Skeletal muscle tissue (tissue), 4 donors: ENCODE results near the gene NKX1-1. TPM values are rescaled to one million over a fixed set of nuclear protein-coding genes. Genes with fewer than 3 reads are reported as not detected.

ENCODE experiments used
- H3K27ac ChIP-seq: one replicate; pipeline ENCODE4 v1.7.0; 2013; ENCODE audit warnings: mild to moderate bottlenecking, low read depth, low read length, inconsistent platforms
- H3K27me3 ChIP-seq, 3 donors: one replicate each; pipeline ENCODE4 v1.7.0; 2013; ENCODE audit warnings: low read length in 3 of 3; ENCODE audit not compliant: control insufficient read depth in 3 of 3, insufficient read depth in 3 of 3
- H3K36me3 ChIP-seq, 3 donors: one replicate each; pipeline ENCODE4 v1.7.0; 2013; ENCODE audit warnings: low read length in 3 of 3; ENCODE audit not compliant: control insufficient read depth in 3 of 3, insufficient read depth in 3 of 3
- H3K4me1 ChIP-seq, 3 donors: one replicate each; pipeline ENCODE4 v1.7.0; 2013; ENCODE audit warnings: low read length in 3 of 3, mild to moderate bottlenecking in 3 of 3; ENCODE audit not compliant: control insufficient read depth in 3 of 3, insufficient read depth in 3 of 3
- H3K4me3 ChIP-seq, 3 donors: one replicate each; pipeline ENCODE4 v1.7.0; 2013; ENCODE audit warnings: low read length in 3 of 3
- H3K9ac ChIP-seq, 3 donors: one replicate each; pipeline ENCODE4 v1.7.0; 2013; ENCODE audit warnings: low read length in 3 of 3, mild to moderate bottlenecking in 3 of 3, moderate library complexity in 2 of 3, low read depth in 1 of 3
- H3K9me3 ChIP-seq, 3 donors: one replicate each; pipeline ENCODE4 v1.7.0; 2013; ENCODE audit warnings: low read length in 3 of 3; ENCODE audit not compliant: control insufficient read depth in 3 of 3
- total RNA-seq: library from RNA; depleted of rRNA; stranded (reverse); fragments of >200 nt; gene quantifications from one replicate; pipeline ENCODE4 v1.2.3, GENCODE V29; 2014
- donor health status: Osteomylitis.

NKX1-1 gene
- total RNA-seq, 1 donor from 2014 or later: not detected

DNA sequence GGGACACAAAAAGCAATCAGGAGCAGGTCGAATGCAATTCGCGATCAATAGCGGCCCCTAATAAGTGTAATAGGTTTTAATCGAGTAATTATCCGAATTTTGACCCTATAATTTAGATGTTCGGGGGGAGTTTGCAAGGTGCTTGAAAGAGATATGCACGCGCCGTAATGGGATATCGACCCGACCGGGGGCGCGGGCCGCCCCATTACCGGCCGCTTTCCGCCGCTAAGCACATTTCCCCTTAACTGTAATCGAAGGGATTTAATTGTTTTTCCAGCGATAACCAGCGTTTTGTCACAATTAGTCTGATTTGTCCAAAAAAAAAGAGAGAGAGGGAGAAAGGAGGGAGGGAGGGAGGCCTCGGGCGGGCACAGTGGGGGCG lies 997 bp downstream of the NKX1-1 start:
- H3K27ac ChIP-seq: no peak overlapping the region
- H3K36me3 ChIP-seq: no peaks in the 10 kb centered on the region
- H3K9ac ChIP-seq: no peak overlapping the region
- H3K4me3 ChIP-seq: no peak overlapping the region
- H3K9me3 ChIP-seq: no peaks in the 10 kb centered on the region
- H3K4me1 ChIP-seq: peaks cover 3 to 10% (median 8%) of the 10 kb centered on the region in 3 donors
- H3K27me3 ChIP-seq: peaks cover 71 to 94% (median 93%) of the 10 kb centered on the region in 3 donors

DNA sequence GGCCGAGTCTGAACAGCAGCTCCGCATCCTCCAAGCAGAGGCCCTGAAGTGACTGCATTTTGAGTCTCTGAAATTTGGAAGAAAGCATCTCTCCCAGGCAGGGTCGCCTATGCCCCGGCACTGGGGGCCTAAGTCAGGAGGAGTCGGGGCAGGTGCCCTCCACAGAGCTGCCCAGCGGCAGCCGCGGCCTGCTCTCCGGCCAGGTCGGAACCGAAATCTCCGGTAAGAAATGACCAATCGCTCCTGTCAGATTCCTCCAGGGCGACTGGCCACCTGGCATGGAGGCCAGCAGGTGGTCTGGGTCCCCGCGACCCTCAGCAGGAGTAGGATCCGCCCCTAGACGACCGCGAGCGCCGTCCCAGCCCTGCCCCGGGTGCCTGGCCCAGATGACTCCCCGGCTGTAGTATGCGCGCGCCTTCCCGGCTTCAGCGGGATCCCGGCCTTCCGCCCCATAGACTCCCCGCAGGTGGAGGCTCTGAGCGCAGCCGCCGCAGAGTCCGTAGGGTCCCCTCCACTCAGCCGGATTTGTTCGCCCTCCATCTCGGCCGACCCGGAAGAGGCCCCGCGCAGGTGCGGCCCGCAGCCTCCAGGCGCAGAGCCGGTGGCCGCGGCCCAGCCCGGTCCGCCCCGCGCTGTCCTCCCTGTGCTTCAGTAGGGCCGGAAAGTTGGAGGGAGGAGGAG lies 1.5 kb downstream of the NKX1-1 start:
- no peaks in the 10 kb centered on the region for H3K9me3 ChIP-seq
- no peak overlapping the region for H3K27ac ChIP-seq
- peaks cover 3 to 10% (median 8%) of the 10 kb centered on the region in 3 donors for H3K4me1 ChIP-seq
- no peak overlapping the region for H3K4me3 ChIP-seq
- H3K27me3 ChIP-seq: peaks cover 74 to 95% (median 94%) of the 10 kb centered on the region in 3 donors
- H3K9ac ChIP-seq: no peak overlapping the region
- no peaks in the 10 kb centered on the region for H3K36me3 ChIP-seq

DNA sequence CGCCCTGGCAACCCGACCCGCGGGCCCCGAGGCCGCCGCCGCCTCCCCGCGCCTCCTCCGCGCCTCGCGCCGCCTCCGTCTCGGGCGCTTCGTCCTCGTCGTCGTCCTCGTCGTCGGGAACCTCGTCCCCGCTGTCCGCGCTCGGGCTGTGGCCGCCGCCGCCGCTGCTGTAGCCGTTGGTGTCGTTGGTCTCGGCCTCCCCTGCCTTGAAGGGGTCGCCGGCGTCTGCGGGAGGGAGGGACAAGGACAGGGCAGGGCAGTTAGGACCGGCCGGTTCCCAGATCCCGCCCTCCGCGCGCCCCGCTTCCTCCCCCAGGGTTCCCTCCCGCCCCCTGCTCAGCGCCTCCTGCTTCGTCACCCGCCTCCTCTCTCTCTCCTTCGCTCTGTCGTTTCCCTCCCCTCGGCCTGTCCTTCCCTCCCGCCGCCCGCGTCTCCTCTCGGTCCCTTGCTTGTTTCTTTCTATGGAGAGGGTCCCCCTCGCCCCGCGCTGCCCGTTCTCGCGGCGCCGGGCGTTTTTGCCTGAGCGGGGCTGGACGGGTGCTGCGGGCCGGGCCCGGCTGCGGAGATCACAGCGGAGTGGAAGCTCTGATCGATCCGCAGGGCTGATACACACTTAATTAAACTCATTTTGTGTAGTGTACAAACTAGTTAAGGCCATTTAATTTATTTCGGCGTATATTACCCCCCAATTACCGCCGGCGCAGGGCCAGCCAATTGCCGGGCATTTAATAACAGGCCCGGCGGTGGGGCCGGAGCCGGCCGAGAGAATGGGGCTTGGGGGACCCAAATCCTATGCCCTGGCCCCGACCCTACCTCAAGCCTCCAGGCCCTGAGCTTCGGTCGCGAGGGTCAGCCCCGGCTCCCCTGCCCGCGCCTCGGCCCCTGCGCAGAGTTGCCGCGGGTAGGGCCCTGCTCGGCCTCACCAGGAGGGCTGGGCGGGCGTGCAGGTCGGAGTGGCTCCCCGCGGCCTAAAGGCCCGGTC lies 2.4 kb downstream of the NKX1-1 start:
- Histone ChIP-seq H3K27me3 (peaks cover 65 to 90% (median 87%) of the 10 kb centered on the region in 3 donors), H3K4me1 (peaks cover 3 to 10% (median 8%) of the 10 kb centered on the region in 3 donors), H3K36me3 (no peaks in the 10 kb centered on the region), H3K9me3 (no peaks in the 10 kb centered on the region), H3K27ac (no peak overlapping the region), H3K9ac (no peak overlapping the region), H3K4me3 (no peak overlapping the region)

DNA sequence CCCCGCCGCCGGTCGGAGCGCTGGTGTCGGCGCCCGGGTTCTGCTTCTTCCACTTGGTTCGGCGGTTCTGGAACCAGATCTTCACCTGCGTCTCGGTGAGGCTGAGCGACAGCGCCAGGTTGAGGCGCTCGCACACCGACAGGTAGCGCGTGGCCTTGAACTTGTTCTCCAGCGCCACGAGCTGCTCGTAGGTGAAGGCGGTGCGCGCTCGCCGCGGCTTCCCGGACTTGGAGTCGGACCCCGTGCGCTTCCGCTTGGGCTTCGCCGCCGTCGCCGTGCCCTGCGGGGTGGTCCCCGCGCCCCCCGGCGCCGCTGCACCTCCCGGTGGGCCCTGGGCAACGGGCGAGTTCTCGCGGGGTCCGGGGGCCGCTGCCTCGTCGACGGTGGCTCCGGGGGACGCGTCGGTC lies 3.1 kb downstream of the NKX1-1 start:
- Histone ChIP-seq H3K4me1 (peaks cover 3 to 10% (median 8%) of the 10 kb centered on the region in 3 donors), H3K9me3 (no peaks in the 10 kb centered on the region), H3K36me3 (no peaks in the 10 kb centered on the region), H3K9ac (no peak overlapping the region), H3K27ac (no peak overlapping the region), H3K27me3 (peaks cover 58 to 83% (median 80%) of the 10 kb centered on the region in 3 donors), H3K4me3 (no peak overlapping the region)

DNA sequence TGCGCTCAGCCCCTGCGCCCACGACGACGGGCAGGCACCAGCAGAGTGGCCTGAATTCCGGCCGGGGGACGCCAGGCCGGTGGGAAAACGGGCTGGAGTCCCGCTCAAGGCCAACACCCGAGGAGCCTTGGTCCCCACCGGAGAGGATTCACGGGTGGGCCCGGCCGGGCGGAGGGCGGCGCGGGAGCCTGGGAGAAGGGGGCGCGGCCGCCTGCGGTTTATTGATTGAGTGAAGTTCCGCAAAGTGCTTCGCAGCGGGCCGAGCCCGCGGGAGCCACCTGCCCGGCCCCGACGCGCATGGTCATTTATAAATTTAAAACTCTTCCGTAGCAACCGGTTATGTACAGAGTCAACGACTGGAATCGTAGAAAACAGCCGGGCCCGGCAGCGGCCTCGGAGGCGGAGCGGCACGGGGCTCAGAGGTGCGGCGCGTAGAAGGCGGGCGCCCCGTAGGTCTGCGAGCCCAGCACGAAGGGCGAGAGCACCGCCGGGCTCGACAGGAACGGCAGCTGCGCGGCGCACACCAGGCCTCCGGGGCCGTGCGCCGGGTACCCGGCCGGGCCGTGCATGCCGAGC lies 3.6 kb downstream of the NKX1-1 start:
- Histone ChIP-seq H3K9me3 (no peaks in the 10 kb centered on the region), H3K36me3 (no peaks in the 10 kb centered on the region), H3K4me1 (peaks cover 3 to 10% (median 8%) of the 10 kb centered on the region in 3 donors), H3K27ac (no peak overlapping the region), H3K4me3 (no peak overlapping the region), H3K9ac (no peak overlapping the region), H3K27me3 (peaks cover 55 to 79% (median 76%) of the 10 kb centered on the region in 3 donors)

DNA sequence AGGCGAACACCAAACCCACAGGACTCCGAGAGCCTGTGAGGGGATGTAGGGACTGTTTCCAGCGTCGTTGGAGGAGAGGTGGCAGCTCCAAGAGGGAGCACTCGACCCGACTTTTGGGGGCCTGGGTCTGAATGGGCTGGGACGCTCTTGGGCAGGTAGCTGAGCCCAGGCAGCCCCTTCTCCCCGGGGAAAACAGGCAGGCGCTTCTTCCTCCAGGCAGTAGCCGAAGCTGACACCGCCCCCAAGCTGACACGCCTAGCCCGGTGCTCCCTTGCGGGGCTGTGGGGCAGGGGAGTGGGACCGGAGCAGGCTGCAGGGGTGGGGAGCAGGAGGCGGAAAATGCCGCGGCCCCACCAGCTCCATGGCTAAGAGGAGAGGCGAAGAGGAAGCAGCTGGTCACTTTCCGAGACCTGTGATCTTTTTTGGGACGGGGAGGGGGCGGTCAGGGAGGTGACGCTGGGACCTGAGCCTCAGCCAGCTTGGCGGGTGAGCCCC lies 4.2 kb downstream of the NKX1-1 start:
- Histone ChIP-seq H3K27me3 (peaks cover 49 to 74% (median 71%) of the 10 kb centered on the region in 3 donors), H3K36me3 (no peaks in the 10 kb centered on the region), H3K27ac (no peak overlapping the region), H3K4me3 (no peak overlapping the region), H3K4me1 (peaks cover 3 to 10% (median 7%) of the 10 kb centered on the region in 3 donors), H3K9me3 (no peaks in the 10 kb centered on the region), H3K9ac (no peak overlapping the region)

DNA sequence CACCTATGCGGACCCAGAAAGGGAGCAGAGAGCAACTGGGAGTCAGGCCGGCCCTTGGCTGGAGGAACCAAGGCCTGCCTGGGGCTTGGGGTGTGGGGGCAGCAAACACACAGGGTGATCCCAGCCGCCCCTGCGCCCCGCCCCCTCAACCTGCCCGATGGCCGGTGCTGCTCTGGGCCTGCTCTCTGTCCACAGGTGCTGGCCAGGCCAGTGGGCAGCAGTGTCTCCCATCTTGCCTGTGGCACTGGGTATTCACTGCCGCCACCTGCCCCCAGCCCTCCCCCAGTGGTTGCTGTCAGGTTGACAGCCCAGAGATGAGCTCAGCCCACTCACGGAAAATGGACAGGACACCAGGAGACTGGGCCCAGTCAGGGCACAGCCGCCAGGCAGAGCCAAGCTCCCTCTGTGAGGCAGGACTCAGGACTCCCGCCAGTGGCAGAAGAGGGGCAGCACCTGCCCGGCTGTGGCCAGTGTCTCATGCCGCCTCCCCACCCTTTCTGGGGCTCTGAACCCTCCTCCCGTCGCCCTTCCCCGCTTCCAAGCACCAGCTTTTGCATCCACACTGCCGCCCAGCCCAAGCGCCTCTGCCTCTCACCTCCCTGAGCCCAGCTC lies 4.7 kb downstream of the NKX1-1 start:
- peaks cover 2 to 10% (median 3%) of the 10 kb centered on the region in 3 donors for H3K4me1 ChIP-seq
- H3K27ac ChIP-seq: no peak overlapping the region
- no peak overlapping the region for H3K4me3 ChIP-seq
- no peaks in the 10 kb centered on the region for H3K9me3 ChIP-seq
- H3K36me3 ChIP-seq: no peaks in the 10 kb centered on the region
- no peak overlapping the region for H3K9ac ChIP-seq
- H3K27me3 ChIP-seq: peaks cover 44 to 68% (median 65%) of the 10 kb centered on the region in 3 donors

DNA sequence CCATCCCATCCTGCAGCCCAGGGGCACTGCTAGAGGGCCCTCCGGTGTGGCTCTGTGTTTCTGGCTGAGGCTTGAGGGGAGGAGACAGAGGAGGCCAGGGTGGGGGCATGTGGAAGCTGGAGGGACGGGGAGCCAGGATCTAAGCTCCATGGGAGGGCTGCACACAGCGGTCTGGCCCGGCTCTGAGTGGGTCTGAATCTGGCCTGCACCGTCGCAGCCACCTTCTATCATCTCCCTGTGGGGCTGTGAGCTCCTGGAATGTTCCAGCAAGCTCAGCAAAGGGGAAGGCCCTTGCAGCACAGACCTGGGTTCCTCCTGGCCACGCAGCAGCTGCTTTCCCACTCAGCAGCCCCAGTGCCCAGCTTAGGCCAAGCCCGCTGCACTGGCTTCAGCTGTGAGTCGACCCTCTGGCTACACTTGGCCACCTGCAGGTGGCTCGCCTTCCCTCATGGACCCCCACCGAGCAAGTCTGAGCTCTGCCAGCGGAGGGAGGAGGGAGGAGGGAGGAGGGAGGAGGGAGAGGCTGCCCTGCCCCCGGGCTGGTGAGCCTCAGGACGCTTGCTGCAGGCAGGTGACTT lies 5.3 kb downstream of the NKX1-1 start:
- Histone ChIP-seq H3K4me3 (no peak overlapping the region), H3K27ac (no peak overlapping the region), H3K27me3 (peaks cover 43 to 62% (median 59%) of the 10 kb centered on the region in 3 donors), H3K9me3 (no peaks in the 10 kb centered on the region), H3K4me1 (peaks cover 2 to 10% (median 3%) of the 10 kb centered on the region in 3 donors), H3K36me3 (no peaks in the 10 kb centered on the region), H3K9ac (no peak overlapping the region)

DNA sequence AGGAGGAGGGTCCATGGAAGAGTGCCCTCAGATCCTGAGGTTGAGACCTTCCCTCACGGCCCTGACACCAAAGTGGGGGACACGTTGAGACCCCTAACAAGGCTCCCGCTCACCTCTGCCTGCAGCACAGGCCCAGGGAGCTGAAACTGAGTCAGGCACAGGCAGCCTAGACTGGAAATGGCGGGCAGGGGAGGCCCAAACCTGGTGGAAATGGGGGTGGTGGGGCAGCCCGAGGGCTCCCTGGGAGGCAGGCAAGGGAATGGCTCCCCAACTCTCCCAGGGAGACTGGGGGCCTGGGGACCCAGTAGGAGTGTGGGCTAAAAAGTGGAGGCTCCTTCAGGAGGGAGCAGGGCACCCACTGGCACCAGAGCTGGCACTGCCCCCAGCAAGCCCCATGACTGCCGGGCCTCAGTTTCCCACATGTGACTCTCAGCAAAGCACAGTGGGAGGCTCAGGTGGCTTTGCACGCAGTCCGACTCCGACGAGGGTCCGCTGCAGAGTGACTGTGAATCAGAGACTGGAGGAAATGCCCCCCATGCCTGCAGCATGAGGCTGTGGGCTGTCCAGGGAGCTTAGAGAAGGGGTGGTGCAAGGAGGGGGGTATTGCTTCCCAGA lies 5.9 kb downstream of the NKX1-1 start:
- H3K9ac ChIP-seq: no peak overlapping the region

More for the DNA sequence above, 5.9 kb downstream of the NKX1-1 start:
- Histone ChIP-seq H3K27me3 (peaks cover 38 to 57% (median 53%) of the 10 kb centered on the region in 3 donors), H3K9me3 (no peaks in the 10 kb centered on the region), H3K4me3 (no peak overlapping the region), H3K36me3 (peaks cover 0 to 2% (median 0%) of the 10 kb centered on the region in 3 donors), H3K27ac (no peak overlapping the region), H3K4me1 (peaks cover 2 to 7% (median 3%) of the 10 kb centered on the region in 3 donors)
